Endothelial cell of umbilical vein (primary cell): ENCODE measurements around the gene ANKRD13D.

ENCODE experiments used
- FOS ChIP-seq: IDR thresholded peaks from 2 replicates; pipeline ENCODE4 v1.6.1; 2011; ENCODE audit warnings: mild to moderate bottlenecking, low read length, moderate library complexity, borderline replicate concordance; ENCODE audit not compliant: insufficient read depth
- POLR2AphosphoS5 ChIP-seq: IDR thresholded peaks from 2 replicates; pipeline ENCODE4 v1.6.1; 2012; ENCODE audit warnings: low read depth, mild to moderate bottlenecking, control low read depth, low read length, moderate library complexity; ENCODE audit not compliant: insufficient read depth
- TF ChIP-seq, protein P1 (sequence below), 2 donors: IDR thresholded peaks; 1 replicate in 1 of 2; 2 replicates in 1 of 2; pipeline ENCODE4 v1.5.1; 2011; ENCODE audit warnings: low read length in 2 of 2, mild to moderate bottlenecking in 2 of 2, moderate library complexity in 2 of 2, control low read depth in 1 of 2, inconsistent platforms in 1 of 2, low read depth in 1 of 2; ENCODE audit not compliant: insufficient read depth in 1 of 2; ENCODE audit errors: extremely low read depth in 1 of 2

DNA sequence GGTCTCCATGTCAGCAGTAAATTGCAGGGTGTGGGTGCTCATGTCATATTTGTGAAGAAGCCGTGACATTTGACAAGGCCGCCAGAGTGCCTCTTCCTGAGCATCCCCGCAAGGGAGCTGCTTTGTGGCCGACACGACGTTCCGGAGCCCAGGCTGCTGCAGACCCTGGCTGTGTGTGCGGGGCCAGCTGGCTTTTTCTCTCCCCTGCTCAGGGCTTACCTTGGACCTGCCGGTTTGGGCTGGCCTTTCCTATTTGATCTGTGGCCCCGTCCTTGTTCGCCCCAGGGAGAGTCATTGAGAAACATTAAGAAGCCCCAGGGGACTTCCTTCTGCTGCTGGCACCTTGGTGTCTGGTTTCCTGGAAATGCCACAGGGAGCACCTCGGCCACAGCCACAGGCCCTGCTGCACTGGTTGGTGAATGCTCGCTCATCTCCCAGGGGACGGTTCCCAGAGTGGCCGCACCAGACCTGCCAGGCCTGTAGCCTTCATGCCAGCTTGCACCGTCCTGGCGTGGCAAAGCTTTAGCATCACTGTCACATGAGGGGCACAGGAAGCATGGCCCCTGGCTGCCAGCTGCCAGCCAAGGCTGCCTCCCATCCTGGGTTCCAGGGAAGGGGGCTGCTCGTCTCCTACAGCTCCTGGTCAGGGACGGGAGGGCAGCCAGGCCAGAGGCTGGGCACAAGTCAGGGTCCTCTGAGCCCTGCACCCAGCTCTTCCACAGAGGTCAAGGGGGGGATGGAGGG is 17.4 kb upstream of the ANKRD13D start:
- TF ChIP-seq POLR2AphosphoS5 (no peak), FOS (no peak)
- TF ChIP-seq, protein P1, sequence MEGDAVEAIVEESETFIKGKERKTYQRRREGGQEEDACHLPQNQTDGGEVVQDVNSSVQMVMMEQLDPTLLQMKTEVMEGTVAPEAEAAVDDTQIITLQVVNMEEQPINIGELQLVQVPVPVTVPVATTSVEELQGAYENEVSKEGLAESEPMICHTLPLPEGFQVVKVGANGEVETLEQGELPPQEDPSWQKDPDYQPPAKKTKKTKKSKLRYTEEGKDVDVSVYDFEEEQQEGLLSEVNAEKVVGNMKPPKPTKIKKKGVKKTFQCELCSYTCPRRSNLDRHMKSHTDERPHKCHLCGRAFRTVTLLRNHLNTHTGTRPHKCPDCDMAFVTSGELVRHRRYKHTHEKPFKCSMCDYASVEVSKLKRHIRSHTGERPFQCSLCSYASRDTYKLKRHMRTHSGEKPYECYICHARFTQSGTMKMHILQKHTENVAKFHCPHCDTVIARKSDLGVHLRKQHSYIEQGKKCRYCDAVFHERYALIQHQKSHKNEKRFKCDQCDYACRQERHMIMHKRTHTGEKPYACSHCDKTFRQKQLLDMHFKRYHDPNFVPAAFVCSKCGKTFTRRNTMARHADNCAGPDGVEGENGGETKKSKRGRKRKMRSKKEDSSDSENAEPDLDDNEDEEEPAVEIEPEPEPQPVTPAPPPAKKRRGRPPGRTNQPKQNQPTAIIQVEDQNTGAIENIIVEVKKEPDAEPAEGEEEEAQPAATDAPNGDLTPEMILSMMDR (IDR thresholded peaks at IDR 0.05; ENCODE audit: extremely low read depth in 1 of 2, insufficient read depth in 1 of 2, low read depth in 1 of 2, low read length in 2 of 2): no peak
